Activated CD4-positive, alpha-beta T cell treated with anti-CD3 and anti-CD28 coated beads, Interleukin-2, Interleukin-6, amounts not matched to agents 100 ng/mL and 50 ng/mL, durations not matched to agents 16 hours and 8 hours (primary cell): ENCODE data around the gene ULBP2.
"Not testable (repeated sequence)": the region's sequence is repeated elsewhere in the genome, so short reads cannot be mapped to it uniquely, and the experiment has no call there.

Experiments used
- DNase-seq: peaks from one replicate; pipeline ENCODE4 v3.0.0-alpha.2; 2020

Gene ULBP2

GRCh38 chr6:149929422-149929821 lies 12.4 kb upstream of the ULBP2 start:
- DNase-seq = no peak

- no peak for DNase-seq
Observed at GRCh38 chr6:149931501-149931900, 10.3 kb upstream of the ULBP2 start.

- DNase-seq = no peak
Observed at GRCh38 chr6:149933036-149933435, 8.8 kb upstream of the ULBP2 start.

GRCh38 chr6:149933461-149933860 lies 8.4 kb upstream of the ULBP2 start:
- no peak for DNase-seq

- peak; percentile 75 for DNase-seq
Observed at GRCh38 chr6:149934249-149935156, 7.3 kb upstream of the ULBP2 start.

GRCh38 chr6:149935246-149935645 lies 6.6 kb upstream of the ULBP2 start:
- DNase-seq = no peak

GRCh38 chr6:149935668-149936067 lies 6.1 kb upstream of the ULBP2 start:
- DNase-seq = no peak

GRCh38 chr6:149936743-149937142 lies 5.1 kb upstream of the ULBP2 start:
- DNase-seq = no peak

- not testable (repeated sequence) for DNase-seq
Observed at GRCh38 chr6:149938013-149938570, 3.7 kb upstream of the ULBP2 start.

GRCh38 chr6:149938571-149939355 lies 3.1 kb upstream of the ULBP2 start:
- DNase-seq = peak; percentile 64

- no peak for DNase-seq
Observed at GRCh38 chr6:149939356-149939648, 2.5 kb upstream of the ULBP2 start.

GRCh38 chr6:149939909-149940671 lies 1.7 kb upstream of the ULBP2 start:
- no peak for DNase-seq

GRCh38 chr6:149940672-149940982 lies 1.2 kb upstream of the ULBP2 start:
- DNase-seq = no peak

GRCh38 chr6:149942461-149942829 lies 631 bp downstream of the ULBP2 start:
- no peak for DNase-seq

GRCh38 chr6:149943321-149943720 lies 1.5 kb downstream of the ULBP2 start:
- not testable (repeated sequence) for DNase-seq

GRCh38 chr6:149945276-149945675 lies 3.5 kb downstream of the ULBP2 start:
- DNase-seq = not testable (repeated sequence)

- DNase-seq = not testable (repeated sequence)
Observed at GRCh38 chr6:149946631-149947030, 4.8 kb downstream of the ULBP2 start.

GRCh38 chr6:149947533-149947932 lies 5.7 kb downstream of the ULBP2 start:
- not testable (repeated sequence) for DNase-seq

GRCh38 chr6:149948011-149948410 lies 6.2 kb downstream of the ULBP2 start:
- DNase-seq = no peak

GRCh38 chr6:149948616-149949015 lies 6.8 kb downstream of the ULBP2 start:
- no peak for DNase-seq

GRCh38 chr6:149950423-149950822 lies 8.6 kb downstream of the ULBP2 start:
- no peak for DNase-seq

GRCh38 chr6:149951096-149951495 lies 9.3 kb downstream of the ULBP2 start:
- DNase-seq = no peak

- DNase-seq = no peak
Observed at GRCh38 chr6:149951626-149952025, 9.8 kb downstream of the ULBP2 start.
